HepG2 (cell line): ENCODE measurements around the gene VEGFC. TPM values are rescaled to one million over a fixed set of nuclear protein-coding genes. Genes with fewer than 3 reads are reported as not detected.

Experiments
- ATAC-seq: fragments of 200-7000 bp; cut with Tn5 transposase; 3 replicates; pipeline ENCODE4 v1.9.1; 2020; ENCODE audit warnings: mild to moderate bottlenecking, moderate library complexity
- BruUV-seq: library from RNA; stranded (reverse); fragments of 400-500 nt; replicated peaks from 2 replicates; lab custom pipeline; 2021; lab: Mats Ljungman, UMichigan
- CTCF ChIA-PET: fragments of 300-600 bp; formaldehyde crosslinking; extraction: SDS; loops from one replicate; lab custom pipeline; 2021; ENCODE audit warnings: low total read pairs, inconsistent platforms, low intra/inter-chr PET ratio; lab: Yijun Ruan, JAX
- POLR2A ChIA-PET: fragments of 350-600 bp; sonication (Branson Sonifier 250); formaldehyde crosslinking; loops from one replicate; lab custom pipeline; 2020; ENCODE audit warnings: antibody characterized with exemption, inconsistent platforms; lab: Yijun Ruan, JAX
- DNase-seq: peaks from one replicate; pipeline ENCODE4 v3.0.0-alpha.2; 2015; ENCODE audit warnings: low spot score
- FAIRE-seq: peaks from 3 replicates; lab custom pipeline; 2011; peaks lifted over from hg19 to GRCh38; lab: Jason Lieb, UNC
- H2AFZ ChIP-seq: one replicate; pipeline ENCODE4 v1.6.1; 2011; ENCODE audit warnings: low read length, inconsistent platforms
- H3K27ac ChIP-seq: fragments of 300-600 bp; 3 replicates; pipeline ENCODE4 v1.8.0; 2011; ENCODE audit warnings: mixed run types, mild to moderate bottlenecking, mixed read lengths, low read length, inconsistent platforms; ENCODE audit not compliant: insufficient read depth; ENCODE audit errors: extremely low read length
- H3K27me3 ChIP-seq, 2 experiments: fragments of 200-600 bp in 1 of 2; 2 replicates in 1 of 2; 3 replicates in 1 of 2; pipeline versions ENCODE4 v1.6.0 to v1.8.0; 2011; ENCODE audit warnings: low read length in 2 of 2, mild to moderate bottlenecking in 2 of 2, moderate library complexity in 2 of 2, inconsistent platforms in 1 of 2; ENCODE audit not compliant: insufficient read depth in 2 of 2, control insufficient read depth in 1 of 2
- H3K36me3 ChIP-seq, 2 experiments: fragments of 200-600 bp in 1 of 2; replicated peaks in 1 of 2; 2 replicates in 1 of 2; 3 replicates in 1 of 2; pipeline versions ENCODE4 v1.5.1 to v1.8.0; 2011; ENCODE audit warnings: low read length in 2 of 2, inconsistent platforms in 1 of 2; ENCODE audit not compliant: insufficient read depth in 2 of 2, control insufficient read depth in 1 of 2
- H3K4me1 ChIP-seq: 2 replicates; pipeline ENCODE4 v1.5.1; 2012; ENCODE audit warnings: low read length, inconsistent platforms; ENCODE audit not compliant: insufficient read depth
- H3K4me2 ChIP-seq: 2 replicates; pipeline ENCODE4 v1.6.0; 2011; ENCODE audit warnings: low read depth, low read length, inconsistent platforms
- H3K4me3 ChIP-seq, 3 experiments: fragments of 200-600 bp in 1 of 3; sonication (generic), shearing (Covaris generic) in 1 of 3; replicated peaks in 1 of 3; 2 replicates each; pipeline ENCODE4 v1.5.1; 2011 to 2016; ENCODE audit warnings: low read length in 3 of 3, inconsistent platforms in 2 of 3, low read depth in 2 of 3, mild to moderate bottlenecking in 2 of 3, control low read depth in 1 of 3, mixed read lengths in 1 of 3; ENCODE audit not compliant: insufficient read depth in 1 of 3
- H3K79me2 ChIP-seq: one replicate; pipeline ENCODE4 v1.6.1; 2011; ENCODE audit warnings: low read length, inconsistent platforms; ENCODE audit not compliant: insufficient read depth
- H3K9ac ChIP-seq: 2 replicates; pipeline ENCODE4 v1.6.0; 2011; ENCODE audit warnings: mild to moderate bottlenecking, low read depth, low read length, inconsistent platforms; ENCODE audit not compliant: insufficient read depth
- H3K9me3 ChIP-seq: 2 replicates; pipeline ENCODE4 v1.5.1; 2012; ENCODE audit warnings: mild to moderate bottlenecking, low read length
- H4K20me1 ChIP-seq: 2 replicates; pipeline ENCODE4 v1.6.0; 2011; ENCODE audit warnings: inconsistent platforms, mild to moderate bottlenecking, low read length, moderate library complexity; ENCODE audit not compliant: insufficient read depth
- HDAC1 ChIP-seq: sonication (generic); formaldehyde crosslinking; IDR thresholded peaks from 2 replicates; pipeline ENCODE4 v1.5.1; 2020; ENCODE audit warnings: mild to moderate bottlenecking, missing genetic modification reagents
- HOXD1 ChIP-seq: sonication (generic); formaldehyde crosslinking; IDR thresholded peaks from 2 replicates; pipeline ENCODE4 v1.5.0; 2020; ENCODE audit warnings: missing genetic modification reagents
- MTF2 ChIP-seq: sonication (generic); formaldehyde crosslinking; IDR thresholded peaks from 2 replicates; pipeline ENCODE4 v1.5.0; 2020; ENCODE audit warnings: missing genetic modification reagents, borderline replicate concordance
- NR2C2 ChIP-seq: sonication (generic); formaldehyde crosslinking; IDR thresholded peaks from 2 replicates; pipeline ENCODE4 v1.4.0; 2020; ENCODE audit warnings: missing genetic modification reagents, mild to moderate bottlenecking, moderate library complexity, borderline replicate concordance
- RXRB ChIP-seq: IDR thresholded peaks from 2 replicates; pipeline ENCODE4 v1.6.1; 2016; ENCODE audit warnings: borderline replicate concordance, missing genetic modification reagents, missing compliant biosample characterization
- ZNF136 ChIP-seq: sonication (generic); formaldehyde crosslinking; IDR thresholded peaks from 2 replicates; pipeline ENCODE4 v1.8.1; 2022; ENCODE audit warnings: low read depth, mild to moderate bottlenecking, moderate library complexity, missing genetic modification reagents
- ZNF510 ChIP-seq: sonication (generic); formaldehyde crosslinking; IDR thresholded peaks from 2 replicates; pipeline ENCODE4 v1.4.0; 2020; ENCODE audit warnings: low read depth, mild to moderate bottlenecking, missing genetic modification reagents
- WGBS: methylation state at CpG from one replicate; pipeline ENCODE4 v1.1.6; 2017; ENCODE audit warnings: low lambda C conversion rate; 5-methylcytosine and 5-hydroxymethylcytosine counted together
- in situ Hi-C: cut with HindIII; loops from 2 replicates; pipeline ENCODE4 v1.10.0; 2017; ENCODE audit warnings: low pct_unique_long_range_greater_than_20kb; ENCODE audit not compliant: extremely low pct_ligation_motif_present
- intact Hi-C: fragments of 100-400 bp; cut with micrococcal nuclease; formaldehyde crosslinking; loops from one replicate; pipeline ENCODE4 v1.10.0; 2022; ENCODE audit not compliant: unreplicated experiment
- polyA plus RNA-seq, 8 experiments: library from polyadenylated mRNA; depleted of rRNA in 3 of 8; stranded (reverse) in 7 of 8; unstranded in 1 of 8; fragments of >200 nt; fragmentation: Illumina TruSeq in 4 of 8; extraction: Trizol in 4 of 8; gene quantifications; 2 replicates each; pipeline versions ENCODE4 v1.2.1 to v1.2.3, GENCODE V29; 2011 to 2016; ENCODE audit warnings: low read depth in 4 of 8, missing spikeins in 1 of 8, mixed read lengths in 1 of 8; ENCODE audit not compliant: insufficient read depth in 1 of 8
- total RNA-seq, 5 experiments: library from RNA; depleted of rRNA; stranded (reverse); fragments of >200 nt; fragmentation: Illumina TruSeq; extraction: Trizol; gene quantifications; 2 replicates each; pipeline ENCODE4 v1.2.3, GENCODE V29; 2016; ENCODE audit warnings: low read depth in 1 of 5
- TF ChIP-seq, protein P1 (sequence below): sonication (generic); formaldehyde crosslinking; IDR thresholded peaks from 2 replicates; pipeline ENCODE4 v1.8.1; 2023; ENCODE audit warnings: mild to moderate bottlenecking, missing genetic modification reagents
- TF ChIP-seq, protein P2 (sequence below): sonication (generic); formaldehyde crosslinking; IDR thresholded peaks from 2 replicates; pipeline ENCODE4 v1.9.0; 2022; ENCODE audit warnings: missing genetic modification reagents, mild to moderate bottlenecking, borderline replicate concordance
- TF ChIP-seq, protein P3 (sequence below): fragments of 450-650 bp; IDR thresholded peaks from 2 replicates; pipeline ENCODE4 v1.6.1; 2017; ENCODE audit warnings: mild to moderate bottlenecking
- TF ChIP-seq, protein P4 (sequence below): IDR thresholded peaks from 2 replicates; pipeline ENCODE4 v1.6.1; 2016; ENCODE audit warnings: control low read depth
- TF ChIP-seq, protein P5 (sequence below): sonication (generic); formaldehyde crosslinking; IDR thresholded peaks from 2 replicates; pipeline ENCODE4 v1.9.0; 2022; ENCODE audit warnings: low read depth, missing genetic modification reagents

The VEGFC gene
- total and polyA plus RNA-seq, 2 of the 13 experiments (the other 11 are each of a cell fraction or from before 2014, with no cell fraction given) = not detected

DNA sequence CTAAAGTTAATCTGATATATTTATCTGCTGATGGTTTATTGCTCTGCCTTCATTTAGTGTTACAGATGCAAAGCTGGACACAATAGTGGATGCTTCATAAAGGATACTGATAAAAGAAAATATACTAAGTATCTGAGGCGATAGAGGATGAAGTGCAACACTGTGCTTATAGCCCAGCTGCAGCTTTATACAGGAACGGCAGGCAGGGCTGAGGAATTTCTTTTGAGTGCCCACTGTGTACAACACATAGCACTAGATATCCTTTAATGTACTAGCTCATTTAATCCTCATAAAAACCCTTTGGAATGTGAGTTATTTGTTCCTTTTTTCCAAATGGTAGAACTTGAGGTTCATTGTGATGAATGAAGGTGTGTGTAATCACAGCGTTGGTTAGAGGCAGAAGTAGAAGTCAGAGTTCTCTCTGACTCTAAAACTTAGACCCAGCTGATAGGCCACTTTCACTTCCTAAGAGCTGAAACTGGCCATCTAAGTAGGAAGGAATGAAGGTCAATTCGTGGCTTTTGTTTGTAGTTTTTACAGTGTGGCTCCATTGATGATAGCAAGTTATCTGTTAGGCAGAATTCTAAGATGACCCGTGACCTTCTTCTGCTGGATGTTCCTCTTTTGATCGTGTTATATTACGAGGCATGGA lies 138.0 kb downstream of the VEGFC start (continued):
- TF ChIP-seq, protein P1, sequence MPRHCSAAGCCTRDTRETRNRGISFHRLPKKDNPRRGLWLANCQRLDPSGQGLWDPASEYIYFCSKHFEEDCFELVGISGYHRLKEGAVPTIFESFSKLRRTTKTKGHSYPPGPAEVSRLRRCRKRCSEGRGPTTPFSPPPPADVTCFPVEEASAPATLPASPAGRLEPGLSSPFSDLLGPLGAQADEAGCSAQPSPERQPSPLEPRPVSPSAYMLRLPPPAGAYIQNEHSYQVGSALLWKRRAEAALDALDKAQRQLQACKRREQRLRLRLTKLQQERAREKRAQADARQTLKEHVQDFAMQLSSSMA (CRISPR knock-in tag) = no peak
- TF ChIP-seq HOXD1 (CRISPR knock-in tag) = no peak

DNA sequence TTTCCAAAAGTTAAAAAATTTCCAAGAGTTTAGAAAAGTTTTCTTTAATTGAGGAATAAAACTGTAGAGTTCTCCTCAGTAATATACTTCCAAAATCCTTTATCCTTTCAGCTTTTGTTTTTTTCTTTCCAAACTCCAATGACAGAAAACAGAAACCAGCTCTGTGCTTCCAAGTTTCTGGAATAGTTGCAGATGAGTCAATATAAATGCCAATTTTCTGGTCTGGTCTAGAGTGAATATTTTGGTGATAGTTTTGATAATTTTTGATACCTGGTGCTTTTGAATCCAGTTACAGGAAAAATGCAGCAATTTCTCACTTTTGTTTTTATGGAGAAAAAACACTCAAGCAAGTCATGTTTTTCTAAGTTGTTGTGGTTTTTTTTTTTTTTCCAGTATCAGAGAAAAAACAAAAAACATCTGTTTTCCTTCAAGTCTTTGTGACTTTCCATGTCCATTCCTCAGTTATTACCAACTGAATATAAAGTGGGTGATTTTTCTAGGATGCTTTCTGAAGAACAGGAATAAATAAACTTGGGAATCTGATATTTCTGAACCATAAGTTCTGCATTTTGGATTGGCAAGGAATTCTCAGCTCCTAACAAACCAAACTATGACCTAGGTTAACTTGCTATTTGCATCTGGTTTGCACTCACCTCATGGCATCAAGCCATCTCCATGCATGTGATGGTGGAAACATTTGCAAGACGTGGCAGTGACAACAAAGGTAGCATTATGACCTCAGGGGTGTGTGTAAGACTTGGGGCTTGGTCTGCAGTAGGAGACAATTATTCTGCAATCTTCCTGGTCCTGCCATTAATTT lies 139.1 kb downstream of the VEGFC start:
- DNase-seq = no peak
- Histone ChIP-seq H3K36me3 (no peaks in the 10 kb centered on the region), H3K4me2 (no peak overlapping the region), H3K9me3 (no peaks in the 10 kb centered on the region), H3K79me2 (no peaks in the 10 kb centered on the region), H2AFZ (no peak overlapping the region), H3K4me1 (no peaks in the 10 kb centered on the region), H3K9ac (no peak overlapping the region), H3K4me3 (no peak overlapping the region), H3K27ac (no peak overlapping the region), H4K20me1 (no peaks in the 10 kb centered on the region), H3K27me3 (no peaks in the 10 kb centered on the region)
- ChIA-PET POLR2A (no interaction called here), CTCF (no interaction called here)
- 0% methylated on average over 1 of the region's 1 CpG for WGBS
- in situ Hi-C loops = no loop called here
- FAIRE-seq = no peak
- intact Hi-C loops = no loop called here
- ATAC-seq = no peak
- no TSS peak for BruUV-seq
- no peak for TF ChIP-seq ZNF136 (CRISPR knock-in tag)
- no peak for TF ChIP-seq HDAC1 (CRISPR knock-in tag)
- TF ChIP-seq MTF2 (CRISPR knock-in tag) = no peak
- TF ChIP-seq NR2C2 (CRISPR knock-in tag) = no peak
- TF ChIP-seq, protein P2, sequence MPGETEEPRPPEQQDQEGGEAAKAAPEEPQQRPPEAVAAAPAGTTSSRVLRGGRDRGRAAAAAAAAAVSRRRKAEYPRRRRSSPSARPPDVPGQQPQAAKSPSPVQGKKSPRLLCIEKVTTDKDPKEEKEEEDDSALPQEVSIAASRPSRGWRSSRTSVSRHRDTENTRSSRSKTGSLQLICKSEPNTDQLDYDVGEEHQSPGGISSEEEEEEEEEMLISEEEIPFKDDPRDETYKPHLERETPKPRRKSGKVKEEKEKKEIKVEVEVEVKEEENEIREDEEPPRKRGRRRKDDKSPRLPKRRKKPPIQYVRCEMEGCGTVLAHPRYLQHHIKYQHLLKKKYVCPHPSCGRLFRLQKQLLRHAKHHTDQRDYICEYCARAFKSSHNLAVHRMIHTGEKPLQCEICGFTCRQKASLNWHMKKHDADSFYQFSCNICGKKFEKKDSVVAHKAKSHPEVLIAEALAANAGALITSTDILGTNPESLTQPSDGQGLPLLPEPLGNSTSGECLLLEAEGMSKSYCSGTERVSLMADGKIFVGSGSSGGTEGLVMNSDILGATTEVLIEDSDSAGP = no peak
- TF ChIP-seq, protein P3, sequence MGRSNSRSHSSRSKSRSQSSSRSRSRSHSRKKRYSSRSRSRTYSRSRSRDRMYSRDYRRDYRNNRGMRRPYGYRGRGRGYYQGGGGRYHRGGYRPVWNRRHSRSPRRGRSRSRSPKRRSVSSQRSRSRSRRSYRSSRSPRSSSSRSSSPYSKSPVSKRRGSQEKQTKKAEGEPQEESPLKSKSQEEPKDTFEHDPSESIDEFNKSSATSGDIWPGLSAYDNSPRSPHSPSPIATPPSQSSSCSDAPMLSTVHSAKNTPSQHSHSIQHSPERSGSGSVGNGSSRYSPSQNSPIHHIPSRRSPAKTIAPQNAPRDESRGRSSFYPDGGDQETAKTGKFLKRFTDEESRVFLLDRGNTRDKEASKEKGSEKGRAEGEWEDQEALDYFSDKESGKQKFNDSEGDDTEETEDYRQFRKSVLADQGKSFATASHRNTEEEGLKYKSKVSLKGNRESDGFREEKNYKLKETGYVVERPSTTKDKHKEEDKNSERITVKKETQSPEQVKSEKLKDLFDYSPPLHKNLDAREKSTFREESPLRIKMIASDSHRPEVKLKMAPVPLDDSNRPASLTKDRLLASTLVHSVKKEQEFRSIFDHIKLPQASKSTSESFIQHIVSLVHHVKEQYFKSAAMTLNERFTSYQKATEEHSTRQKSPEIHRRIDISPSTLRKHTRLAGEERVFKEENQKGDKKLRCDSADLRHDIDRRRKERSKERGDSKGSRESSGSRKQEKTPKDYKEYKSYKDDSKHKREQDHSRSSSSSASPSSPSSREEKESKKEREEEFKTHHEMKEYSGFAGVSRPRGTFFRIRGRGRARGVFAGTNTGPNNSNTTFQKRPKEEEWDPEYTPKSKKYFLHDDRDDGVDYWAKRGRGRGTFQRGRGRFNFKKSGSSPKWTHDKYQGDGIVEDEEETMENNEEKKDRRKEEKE = no peak
- TF ChIP-seq, protein P4, sequence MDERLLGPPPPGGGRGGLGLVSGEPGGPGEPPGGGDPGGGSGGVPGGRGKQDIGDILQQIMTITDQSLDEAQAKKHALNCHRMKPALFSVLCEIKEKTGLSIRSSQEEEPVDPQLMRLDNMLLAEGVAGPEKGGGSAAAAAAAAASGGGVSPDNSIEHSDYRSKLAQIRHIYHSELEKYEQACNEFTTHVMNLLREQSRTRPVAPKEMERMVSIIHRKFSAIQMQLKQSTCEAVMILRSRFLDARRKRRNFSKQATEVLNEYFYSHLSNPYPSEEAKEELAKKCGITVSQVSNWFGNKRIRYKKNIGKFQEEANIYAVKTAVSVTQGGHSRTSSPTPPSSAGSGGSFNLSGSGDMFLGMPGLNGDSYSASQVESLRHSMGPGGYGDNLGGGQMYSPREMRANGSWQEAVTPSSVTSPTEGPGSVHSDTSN (CRISPR knock-in tag) = no peak
- TF ChIP-seq ZNF510 (CRISPR knock-in tag) = no peak
- TF ChIP-seq, protein P5, sequence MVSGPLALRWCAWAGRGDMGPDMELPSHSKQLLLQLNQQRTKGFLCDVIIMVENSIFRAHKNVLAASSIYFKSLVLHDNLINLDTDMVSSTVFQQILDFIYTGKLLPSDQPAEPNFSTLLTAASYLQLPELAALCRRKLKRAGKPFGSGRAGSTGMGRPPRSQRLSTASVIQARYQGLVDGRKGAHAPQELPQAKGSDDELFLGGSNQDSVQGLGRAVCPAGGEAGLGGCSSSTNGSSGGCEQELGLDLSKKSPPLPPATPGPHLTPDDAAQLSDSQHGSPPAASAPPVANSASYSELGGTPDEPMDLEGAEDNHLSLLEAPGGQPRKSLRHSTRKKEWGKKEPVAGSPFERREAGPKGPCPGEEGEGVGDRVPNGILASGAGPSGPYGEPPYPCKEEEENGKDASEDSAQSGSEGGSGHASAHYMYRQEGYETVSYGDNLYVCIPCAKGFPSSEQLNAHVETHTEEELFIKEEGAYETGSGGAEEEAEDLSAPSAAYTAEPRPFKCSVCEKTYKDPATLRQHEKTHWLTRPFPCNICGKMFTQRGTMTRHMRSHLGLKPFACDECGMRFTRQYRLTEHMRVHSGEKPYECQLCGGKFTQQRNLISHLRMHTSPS (CRISPR knock-in tag) = no peak
- no peak for TF ChIP-seq RXRB (CRISPR knock-in tag)
